Suprapubic skin (tissue), 4 donors: ENCODE results near the gene MAMDC4. TPM values are rescaled to one million over a fixed set of nuclear protein-coding genes. Genes with fewer than 3 reads are reported as not detected.

Source experiments
- DNase-seq, 2 donors: peaks; one replicate each; pipeline ENCODE4 v3.0.0-alpha.2; 2019; ENCODE audit warnings: low spot score in 2 of 2
- H3K27ac ChIP-seq: fragments of 200-600 bp; sonication (generic); one replicate; pipeline ENCODE4 v1.5.1; 2019
- H3K27me3 ChIP-seq: fragments of 200-600 bp; sonication (generic); one replicate; pipeline ENCODE4 v1.5.1; 2019
- H3K36me3 ChIP-seq: fragments of 200-600 bp; sonication (generic); one replicate; pipeline ENCODE4 v1.5.1; 2019
- H3K4me1 ChIP-seq: fragments of 200-600 bp; sonication (generic); one replicate; pipeline ENCODE4 v1.5.1; 2019
- H3K4me3 ChIP-seq: fragments of 200-600 bp; sonication (generic); one replicate; pipeline ENCODE4 v1.5.1; 2019; ENCODE audit warnings: mild to moderate bottlenecking
- H3K9me3 ChIP-seq: fragments of 200-600 bp; sonication (generic); one replicate; pipeline ENCODE4 v1.5.1; 2019
- EP300 ChIP-seq: sonication (generic); formaldehyde crosslinking; IDR thresholded peaks from one replicate; pipeline ENCODE4 v1.6.1; 2017; ENCODE audit warnings: antibody characterized with exemption
- POLR2A ChIP-seq, 2 donors: fragments of 450-650 bp; IDR thresholded peaks; one replicate each; pipeline ENCODE4 v1.6.1; 2017; ENCODE audit warnings: antibody characterized with exemption in 2 of 2, mild to moderate bottlenecking in 2 of 2, moderate library complexity in 2 of 2
- POLR2AphosphoS5 ChIP-seq, 3 donors: sonication (generic); formaldehyde crosslinking; IDR thresholded peaks; one replicate each; pipeline ENCODE4 v1.6.1; 2017; ENCODE audit warnings: antibody characterized with exemption in 3 of 3
- WGBS: methylation state at CpG from one replicate; pipeline ENCODE4 v1.1.5; 2018; 5-methylcytosine and 5-hydroxymethylcytosine counted together
- total RNA-seq, 4 donors: library from RNA; depleted of rRNA; stranded (reverse); fragments of >200 nt; gene quantifications; one replicate each; pipeline ENCODE4 v1.1.0, GENCODE V29; 2016
- TF ChIP-seq, protein P1 (sequence below), 2 donors: fragments of 200-600 bp in 1 of 2; fragments of 450-650 bp in 1 of 2; sonication (generic) in 1 of 2; IDR thresholded peaks; one replicate each; pipeline ENCODE4 v1.5.1; 2016 to 2019; ENCODE audit warnings: antibody characterized with exemption in 2 of 2, mild to moderate bottlenecking in 1 of 2, moderate library complexity in 1 of 2

MAMDC4 gene
- total RNA-seq, 4 donors from 2014 or later = 1.3 to 3.9 (median 1.8) TPM

DNA sequence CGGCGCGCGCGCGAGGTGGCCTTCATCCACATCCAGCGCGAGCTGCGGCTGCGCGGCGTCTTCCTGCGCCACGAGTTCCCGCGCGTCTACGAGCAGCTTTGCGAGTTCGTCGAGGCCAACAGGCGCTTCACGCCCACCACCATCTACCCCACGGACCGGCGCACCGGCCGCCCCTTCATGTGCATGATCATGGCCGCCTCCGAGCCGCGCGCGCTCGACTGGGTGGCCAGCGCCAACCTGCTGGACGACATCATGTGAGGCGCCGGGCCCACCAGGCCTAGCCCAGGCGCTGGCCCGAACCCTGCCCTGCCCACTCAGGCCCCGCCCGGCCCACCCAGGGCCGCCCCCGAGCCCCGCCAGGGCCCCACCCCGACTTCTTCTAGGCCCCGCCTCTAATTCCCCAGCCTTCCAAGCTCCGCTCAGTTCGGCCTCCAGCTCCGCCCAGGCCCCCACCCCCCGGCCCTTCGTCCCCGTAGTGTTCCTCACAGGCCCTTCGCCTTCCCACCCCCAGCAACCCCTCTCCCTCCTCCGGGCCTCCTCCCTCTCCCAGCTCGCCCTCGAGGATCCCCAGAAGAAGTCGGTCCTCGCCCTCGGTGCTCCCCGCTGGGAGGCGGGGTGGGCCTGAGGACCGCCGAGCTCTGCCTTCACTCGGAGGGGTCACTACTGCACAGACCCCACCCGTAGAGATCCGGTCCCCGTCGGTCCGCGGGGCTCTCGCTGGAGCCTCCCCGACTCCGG is 4.9 kb upstream of the MAMDC4 start:
- H3K36me3 ChIP-seq = peaks cover 5% of the 10 kb centered on the region
- H3K4me1 ChIP-seq = peaks cover 74% of the 10 kb centered on the region
- H3K9me3 ChIP-seq = no peaks in the 10 kb centered on the region
- H3K27me3 ChIP-seq = peaks cover 40% of the 10 kb centered on the region
- peak in 1 of 2 donors; percentile 81 for DNase-seq
- H3K27ac ChIP-seq = no peak overlapping the region
- TF ChIP-seq EP300 (no peak), POLR2AphosphoS5 (IDR thresholded peaks at IDR 0.05) (no peak), POLR2A (IDR thresholded peaks at IDR 0.05) (no peak)
- TF ChIP-seq, protein P1, sequence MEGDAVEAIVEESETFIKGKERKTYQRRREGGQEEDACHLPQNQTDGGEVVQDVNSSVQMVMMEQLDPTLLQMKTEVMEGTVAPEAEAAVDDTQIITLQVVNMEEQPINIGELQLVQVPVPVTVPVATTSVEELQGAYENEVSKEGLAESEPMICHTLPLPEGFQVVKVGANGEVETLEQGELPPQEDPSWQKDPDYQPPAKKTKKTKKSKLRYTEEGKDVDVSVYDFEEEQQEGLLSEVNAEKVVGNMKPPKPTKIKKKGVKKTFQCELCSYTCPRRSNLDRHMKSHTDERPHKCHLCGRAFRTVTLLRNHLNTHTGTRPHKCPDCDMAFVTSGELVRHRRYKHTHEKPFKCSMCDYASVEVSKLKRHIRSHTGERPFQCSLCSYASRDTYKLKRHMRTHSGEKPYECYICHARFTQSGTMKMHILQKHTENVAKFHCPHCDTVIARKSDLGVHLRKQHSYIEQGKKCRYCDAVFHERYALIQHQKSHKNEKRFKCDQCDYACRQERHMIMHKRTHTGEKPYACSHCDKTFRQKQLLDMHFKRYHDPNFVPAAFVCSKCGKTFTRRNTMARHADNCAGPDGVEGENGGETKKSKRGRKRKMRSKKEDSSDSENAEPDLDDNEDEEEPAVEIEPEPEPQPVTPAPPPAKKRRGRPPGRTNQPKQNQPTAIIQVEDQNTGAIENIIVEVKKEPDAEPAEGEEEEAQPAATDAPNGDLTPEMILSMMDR (IDR thresholded peaks at IDR 0.05) = no peak
- H3K4me3 ChIP-seq = peak overlapping the region; percentile 72
- WGBS = under 1% methylated on average over 22 of the region's 75 CpGs

DNA sequence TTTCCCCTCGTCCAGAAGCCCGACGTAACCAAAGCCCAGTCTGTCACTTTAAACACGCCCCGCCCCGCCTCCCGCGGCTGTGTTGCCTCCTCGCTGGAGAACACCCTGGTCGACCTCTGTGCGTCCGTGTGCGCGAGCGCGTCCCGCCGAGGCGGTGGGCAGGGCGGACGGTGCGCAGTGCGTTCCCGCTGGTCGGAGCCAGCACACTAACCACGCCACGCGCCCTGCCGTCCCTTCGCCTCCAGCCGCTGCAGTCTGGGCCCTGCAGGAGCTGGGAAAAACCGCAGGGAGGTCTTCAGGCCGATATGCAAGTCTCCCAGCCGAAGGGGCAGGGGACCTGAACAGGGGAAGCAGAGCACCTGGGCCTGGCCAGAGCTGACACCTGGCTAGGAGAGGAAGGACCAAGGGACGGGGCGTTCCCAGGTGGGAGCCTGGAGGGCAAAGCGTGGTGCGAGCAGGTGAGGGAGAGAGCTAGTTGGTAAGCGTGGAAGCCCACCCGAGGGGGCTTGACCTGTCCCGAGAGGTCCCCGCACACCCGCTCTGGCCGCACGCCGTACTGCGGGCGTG is 4.2 kb upstream of the MAMDC4 start:
- peaks cover 5% of the 10 kb centered on the region for H3K36me3 ChIP-seq
- H3K9me3 ChIP-seq = no peaks in the 10 kb centered on the region
- H3K4me3 ChIP-seq = peak overlapping the region; percentile 72
- TF ChIP-seq, protein P1 (IDR thresholded peaks at IDR 0.05) = no peak
- TF ChIP-seq POLR2AphosphoS5 (IDR thresholded peaks at IDR 0.05) = peak in 1 of 3 donors; percentile 42
- no peak for TF ChIP-seq POLR2A (IDR thresholded peaks at IDR 0.05)
- no peak for TF ChIP-seq EP300
- H3K4me1 ChIP-seq = peaks cover 68% of the 10 kb centered on the region
- H3K27me3 ChIP-seq = peaks cover 40% of the 10 kb centered on the region
- peak overlapping the region; percentile 85 for H3K27ac ChIP-seq
- 0% methylated on average over 1 of the region's 48 CpGs for WGBS
- peak; percentile 95 for DNase-seq

DNA sequence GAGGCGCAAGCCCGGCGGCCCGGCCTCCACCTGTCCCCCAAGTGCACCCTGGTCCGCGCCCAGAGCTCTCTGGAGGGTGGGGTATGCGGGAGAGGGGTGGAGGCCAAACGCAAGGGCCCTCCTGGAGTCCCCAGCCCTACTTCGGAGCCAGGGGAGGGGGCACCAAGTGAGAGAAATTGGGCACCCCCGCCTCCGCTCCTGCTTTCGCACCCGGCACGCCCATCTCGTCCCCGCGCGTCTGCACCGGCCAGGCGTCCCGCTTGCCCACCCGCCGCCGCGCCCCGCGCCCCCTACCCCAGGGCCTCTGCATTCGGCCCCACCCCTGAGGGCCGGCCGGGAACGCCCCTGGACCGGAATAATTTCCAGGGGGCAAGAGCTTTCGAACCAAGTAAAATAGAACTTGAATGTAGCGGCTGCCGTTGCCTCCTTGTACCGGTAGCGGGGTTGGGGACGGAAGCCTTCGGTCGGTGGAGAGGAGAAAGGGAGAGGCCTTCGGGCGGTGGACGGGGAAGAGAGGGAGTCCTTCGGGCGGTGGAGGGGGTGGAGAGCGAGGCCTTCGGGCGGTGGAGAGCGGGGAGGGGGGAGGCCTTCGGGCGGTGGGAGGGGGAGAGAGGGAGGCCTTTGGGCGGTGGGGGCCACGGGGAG is 3.6 kb upstream of the MAMDC4 start:
- peak in 1 of 2 donors; percentile 78 for DNase-seq
- peak overlapping the region; percentile 85 for H3K27ac ChIP-seq
- WGBS = 1% methylated on average over 33 of the region's 53 CpGs
- H3K27me3 ChIP-seq = peaks cover 37% of the 10 kb centered on the region
- no peaks in the 10 kb centered on the region for H3K9me3 ChIP-seq
- TF ChIP-seq POLR2A (IDR thresholded peaks at IDR 0.05) (no peak), POLR2AphosphoS5 (IDR thresholded peaks at IDR 0.05) (no peak), EP300 (no peak)
- TF ChIP-seq, protein P1 (IDR thresholded peaks at IDR 0.05) = no peak
- peak overlapping the region; percentile 72 for H3K4me3 ChIP-seq
- H3K36me3 ChIP-seq = peaks cover 5% of the 10 kb centered on the region
- peaks cover 62% of the 10 kb centered on the region for H3K4me1 ChIP-seq

DNA sequence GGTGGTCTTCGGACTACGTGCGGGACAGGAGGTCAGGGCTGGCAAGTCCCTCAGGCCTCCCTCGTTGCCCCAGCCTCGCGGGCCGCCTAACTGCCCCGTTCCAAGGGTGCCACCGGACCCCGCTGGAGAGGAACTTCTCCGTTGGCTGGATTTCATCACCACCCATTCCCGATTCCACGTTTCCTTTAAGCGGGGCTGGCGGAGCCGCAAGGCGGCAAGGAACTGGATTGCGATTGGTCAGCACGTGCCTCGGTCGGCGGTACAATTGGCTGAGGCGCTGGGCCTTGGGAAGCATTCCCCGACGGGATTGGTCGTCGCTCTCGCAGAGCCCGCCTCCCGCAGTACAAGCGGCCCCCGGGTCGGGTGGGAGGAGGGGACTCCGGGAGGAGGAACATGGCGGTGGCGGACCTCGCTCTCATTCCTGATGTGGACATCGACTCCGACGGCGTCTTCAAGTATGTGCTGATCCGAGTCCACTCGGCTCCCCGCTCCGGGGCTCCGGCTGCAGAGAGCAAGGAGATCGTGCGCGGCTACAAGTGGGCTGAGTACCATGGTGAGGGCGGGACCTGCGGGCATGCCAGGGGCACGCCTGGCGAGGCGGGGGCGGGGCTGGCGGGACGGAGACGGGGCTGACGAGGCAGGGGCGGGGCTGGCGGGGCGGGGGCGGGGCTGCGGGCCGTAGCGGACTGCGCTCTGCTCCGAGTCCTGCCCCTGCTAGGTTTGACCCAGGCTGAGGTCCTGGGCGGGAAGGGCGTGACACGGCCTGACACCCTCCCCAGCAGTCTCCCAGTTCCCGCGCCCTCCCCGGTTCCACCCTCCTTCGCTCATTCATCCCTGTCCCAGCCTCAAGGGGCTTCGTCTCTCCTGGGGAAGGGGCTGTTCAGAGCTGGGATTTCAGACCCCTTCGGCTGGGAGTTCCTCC is 2.8 kb upstream of the MAMDC4 start, which contains the start of gene PHPT1:
TSS of gene PHPT1 (plus strand) at position 372 of the 922 bp plus-strand sequence. CDS start at position 394, 22 bp downstream.
- WGBS = 0% methylated on average over 45 of the region's 77 CpGs
- peak within 1 kb of the TSS; percentile 85 for H3K27ac ChIP-seq
- H3K4me3 ChIP-seq = peak within 1 kb of the TSS; percentile 72
- H3K27me3 ChIP-seq = peaks cover 29% of the 10 kb centered on the region
- no peaks in the 10 kb centered on the region for H3K9me3 ChIP-seq
- peaks cover 5% of the 10 kb centered on the region for H3K36me3 ChIP-seq
- DNase-seq = peak; percentile 99 to 100
- peaks cover 54% of the 10 kb centered on the region for H3K4me1 ChIP-seq
- peak; percentile 13 to 37 for TF ChIP-seq POLR2A (IDR thresholded peaks at IDR 0.05)
- TF ChIP-seq POLR2AphosphoS5 (IDR thresholded peaks at IDR 0.05) = peak in 2 of 3 donors; percentile 10 to 94
- TF ChIP-seq EP300 = no peak
- TF ChIP-seq, protein P1 (IDR thresholded peaks at IDR 0.05) = no peak
